Breast epithelium (tissue), 4 donors: Measurements from ENCODE around the gene CHMP5. TPM values are rescaled to one million over a fixed set of nuclear protein-coding genes. Genes with fewer than 3 reads are reported as not detected.

ENCODE experiments used
- DNase-seq, 2 donors: peaks; one replicate each; pipeline ENCODE4 v3.0.0-alpha.2; 2019; ENCODE audit warnings: low spot score in 2 of 2
- H3K27ac ChIP-seq, 2 donors: fragments of 200-600 bp; sonication (generic) in 1 of 2; one replicate each; pipeline ENCODE4 v1.5.1; 2016 to 2019; ENCODE audit warnings: mild to moderate bottlenecking in 1 of 2
- H3K27me3 ChIP-seq, 2 donors: fragments of 200-600 bp; sonication (generic) in 1 of 2; one replicate each; pipeline versions ENCODE4 v1.5.1 to v1.6.0; 2017 to 2019; ENCODE audit warnings: control low read depth in 1 of 2, mild to moderate bottlenecking in 1 of 2
- H3K36me3 ChIP-seq: fragments of 200-600 bp; one replicate; pipeline ENCODE4 v1.5.1; 2019
- H3K4me1 ChIP-seq, 2 donors: fragments of 200-600 bp; sonication (generic); one replicate each; pipeline ENCODE4 v1.5.1; 2016 to 2019; ENCODE audit warnings: control low read depth in 1 of 2
- H3K4me3 ChIP-seq, 3 donors: fragments of 200-600 bp; sonication (generic); 1 replicate in 2 of 3; 2 replicates in 1 of 3; pipeline ENCODE4 v1.5.1; 2016 to 2019; ENCODE audit warnings: mild to moderate bottlenecking in 3 of 3, moderate library complexity in 2 of 3
- H3K9me3 ChIP-seq, 2 donors: fragments of 200-600 bp; sonication (generic) in 1 of 2; one replicate each; pipeline ENCODE4 v1.5.1; 2016 to 2019; ENCODE audit warnings: control low read depth in 1 of 2
- POLR2A ChIP-seq: fragments of 450-650 bp; IDR thresholded peaks from one replicate; pipeline ENCODE4 v1.6.1; 2016; ENCODE audit warnings: antibody characterized with exemption, mild to moderate bottlenecking, moderate library complexity
- POLR2AphosphoS5 ChIP-seq, 3 donors: sonication (generic); formaldehyde crosslinking; IDR thresholded peaks; one replicate each; pipeline ENCODE4 v1.6.1; 2017; ENCODE audit warnings: antibody characterized with exemption in 3 of 3
- intact Hi-C: fragments of 100-400 bp; cut with DNase I; formaldehyde crosslinking; loops from one replicate; pipeline ENCODE4 v1.15.1; 2023; ENCODE audit warnings: low total_unique reads
- total RNA-seq, 3 donors: library from RNA; depleted of rRNA; stranded (reverse); fragments of >200 nt; gene quantifications; one replicate each; pipeline ENCODE4 v1.1.0, GENCODE V29; 2016
- TF ChIP-seq, protein P1 (sequence below), 3 donors: fragments of 450-650 bp; IDR thresholded peaks; one replicate each; pipeline ENCODE4 v1.5.1; 2016 to 2017; ENCODE audit warnings: antibody characterized with exemption in 3 of 3, mild to moderate bottlenecking in 3 of 3, moderate library complexity in 3 of 3

CHMP5 gene
- total RNA-seq, 3 donors from 2014 or later: 63.1 to 73.4 (median 65.5) TPM

DNA sequence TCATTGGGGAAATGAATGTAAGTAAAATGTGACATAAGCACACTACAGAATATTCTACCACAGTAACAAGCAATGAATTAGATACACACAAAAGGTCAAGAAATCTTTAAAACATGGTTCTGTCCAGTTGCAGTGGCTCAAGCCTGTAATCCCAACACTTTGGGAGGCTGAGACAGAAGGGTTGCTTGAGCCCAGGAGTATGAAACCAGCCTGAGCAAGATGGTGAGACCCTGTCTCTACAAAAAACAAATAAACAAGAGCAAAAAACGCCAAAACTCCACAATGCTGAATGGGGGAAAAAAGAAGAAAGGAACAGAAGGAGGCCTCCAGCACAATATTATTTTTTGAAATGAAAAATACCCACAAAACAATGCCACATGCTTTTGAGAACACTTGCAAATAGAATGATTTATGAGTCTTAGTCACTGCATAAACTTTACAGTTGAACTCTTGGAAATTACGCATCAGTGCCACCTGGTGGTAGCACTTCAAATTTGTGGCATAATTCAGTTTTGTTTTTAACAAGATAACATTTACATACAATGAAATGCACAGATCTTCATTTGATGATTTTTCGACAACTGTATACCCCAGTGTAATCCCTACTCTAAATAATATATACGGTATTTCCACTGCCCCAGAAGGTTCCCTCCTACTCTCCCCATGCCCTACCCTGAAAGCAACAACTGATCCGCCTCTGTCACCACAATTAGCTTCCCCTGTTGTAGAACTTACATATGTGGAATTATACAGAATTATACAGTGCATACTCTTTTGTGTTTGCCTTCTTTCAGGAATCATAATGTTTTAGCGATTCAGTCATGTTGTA is 39.3 kb upstream of the CHMP5 start:
- intact Hi-C loops: no loop called here
- H3K4me1 ChIP-seq: no peaks in the 10 kb centered on the region
- no peak overlapping the region for H3K27ac ChIP-seq
- DNase-seq: peak; percentile 37 to 61
- no peaks in the 10 kb centered on the region for H3K9me3 ChIP-seq
- no peaks in the 10 kb centered on the region for H3K36me3 ChIP-seq
- TF ChIP-seq POLR2A: no peak
- peak in 2 of 3 donors; percentile 15 to 48 for TF ChIP-seq POLR2AphosphoS5 (IDR thresholded peaks at IDR 0.05)
- TF ChIP-seq, protein P1, sequence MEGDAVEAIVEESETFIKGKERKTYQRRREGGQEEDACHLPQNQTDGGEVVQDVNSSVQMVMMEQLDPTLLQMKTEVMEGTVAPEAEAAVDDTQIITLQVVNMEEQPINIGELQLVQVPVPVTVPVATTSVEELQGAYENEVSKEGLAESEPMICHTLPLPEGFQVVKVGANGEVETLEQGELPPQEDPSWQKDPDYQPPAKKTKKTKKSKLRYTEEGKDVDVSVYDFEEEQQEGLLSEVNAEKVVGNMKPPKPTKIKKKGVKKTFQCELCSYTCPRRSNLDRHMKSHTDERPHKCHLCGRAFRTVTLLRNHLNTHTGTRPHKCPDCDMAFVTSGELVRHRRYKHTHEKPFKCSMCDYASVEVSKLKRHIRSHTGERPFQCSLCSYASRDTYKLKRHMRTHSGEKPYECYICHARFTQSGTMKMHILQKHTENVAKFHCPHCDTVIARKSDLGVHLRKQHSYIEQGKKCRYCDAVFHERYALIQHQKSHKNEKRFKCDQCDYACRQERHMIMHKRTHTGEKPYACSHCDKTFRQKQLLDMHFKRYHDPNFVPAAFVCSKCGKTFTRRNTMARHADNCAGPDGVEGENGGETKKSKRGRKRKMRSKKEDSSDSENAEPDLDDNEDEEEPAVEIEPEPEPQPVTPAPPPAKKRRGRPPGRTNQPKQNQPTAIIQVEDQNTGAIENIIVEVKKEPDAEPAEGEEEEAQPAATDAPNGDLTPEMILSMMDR (IDR thresholded peaks at IDR 0.05): peak; percentile 80 to 89 (median 86)
- H3K4me3 ChIP-seq: no peak overlapping the region
- H3K27me3 ChIP-seq: no peaks in the 10 kb centered on the region

DNA sequence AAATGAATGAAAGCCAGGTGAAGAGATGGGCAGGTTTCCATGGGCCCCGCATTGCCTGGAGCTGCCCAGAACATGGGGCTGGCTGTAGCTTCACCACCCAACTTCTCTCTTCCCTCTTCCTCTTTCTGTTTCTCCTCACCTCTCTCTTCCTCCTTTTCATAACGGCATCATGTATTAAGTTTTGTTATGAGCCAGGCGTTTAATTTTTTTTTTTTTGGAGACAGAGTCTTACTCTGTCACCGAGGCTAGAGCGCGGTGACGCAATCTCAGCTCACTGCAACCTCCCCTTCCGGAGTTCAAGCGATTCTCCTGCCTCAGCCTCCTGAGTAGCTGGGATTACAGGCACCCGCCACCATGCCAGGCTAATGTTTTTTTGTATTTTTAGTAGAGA is 37.8 kb upstream of the CHMP5 start:
- intact Hi-C loops: no loop called here
- no peak overlapping the region for H3K27ac ChIP-seq

DNA sequence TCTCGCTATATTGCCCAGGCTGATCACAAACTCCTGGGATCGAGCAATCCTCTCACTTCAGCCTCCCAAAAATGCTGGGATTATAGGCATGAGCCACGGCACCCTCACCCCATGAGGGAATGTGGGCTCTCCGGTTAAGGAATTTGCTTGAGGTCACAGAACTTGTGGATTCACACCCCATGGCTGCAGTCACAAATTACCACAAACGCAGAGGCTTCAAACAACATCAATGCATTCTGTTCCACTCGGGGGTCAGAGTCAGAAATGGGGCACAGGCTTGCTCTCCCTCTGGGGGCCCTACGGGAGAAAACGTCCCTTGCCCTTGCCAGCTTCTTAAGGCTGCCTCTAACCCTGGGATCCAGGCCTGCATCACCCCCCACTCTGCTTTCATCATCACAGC is 37.1 kb upstream of the CHMP5 start:
- Histone ChIP-seq H3K4me3 (no peak overlapping the region), H3K36me3 (no peaks in the 10 kb centered on the region), H3K27ac (no peak overlapping the region), H3K27me3 (no peaks in the 10 kb centered on the region), H3K4me1 (no peaks in the 10 kb centered on the region), H3K9me3 (no peaks in the 10 kb centered on the region)
- TF ChIP-seq, protein P1 (IDR thresholded peaks at IDR 0.05): no peak
- no peak for TF ChIP-seq POLR2AphosphoS5 (IDR thresholded peaks at IDR 0.05)
- no peak for TF ChIP-seq POLR2A
- no peak for DNase-seq
- intact Hi-C loops: no loop called here

More for the DNA sequence above, 37.8 kb upstream of the CHMP5 start:
- H3K4me1 ChIP-seq: no peaks in the 10 kb centered on the region
- H3K9me3 ChIP-seq: no peaks in the 10 kb centered on the region
- no peaks in the 10 kb centered on the region for H3K27me3 ChIP-seq
- DNase-seq: no peak
- TF ChIP-seq, protein P1 (IDR thresholded peaks at IDR 0.05): no peak
- TF ChIP-seq POLR2A (no peak), POLR2AphosphoS5 (IDR thresholded peaks at IDR 0.05) (no peak)
- no peak overlapping the region for H3K4me3 ChIP-seq
- no peaks in the 10 kb centered on the region for H3K36me3 ChIP-seq

DNA sequence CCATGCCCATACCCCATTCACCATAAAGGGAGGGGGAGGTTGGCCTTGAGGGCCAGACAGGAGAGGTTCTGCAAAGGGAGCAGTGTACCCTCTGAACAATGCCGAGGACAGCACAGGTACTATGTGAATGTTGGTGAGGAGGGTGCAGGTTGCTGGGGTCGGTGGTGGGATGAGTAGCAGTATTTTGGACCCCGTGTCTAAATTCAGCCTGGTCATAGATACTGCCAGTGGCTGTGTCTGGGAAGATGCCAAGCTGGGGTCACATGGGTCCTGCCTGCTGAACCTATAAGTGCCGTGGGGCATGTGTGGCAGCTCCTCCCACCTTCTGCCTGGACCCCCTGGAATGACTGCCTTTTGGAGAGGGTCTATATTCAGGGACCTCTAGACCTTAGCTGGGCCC is 36.2 kb upstream of the CHMP5 start:
- TF ChIP-seq POLR2AphosphoS5 (IDR thresholded peaks at IDR 0.05) (no peak), POLR2A (no peak)
- TF ChIP-seq, protein P1 (IDR thresholded peaks at IDR 0.05): no peak
- DNase-seq: no peak
- Histone ChIP-seq H3K27ac (peak overlapping the region in 1 of 2 donors; percentile 75), H3K9me3 (no peaks in the 10 kb centered on the region), H3K27me3 (no peaks in the 10 kb centered on the region), H3K4me1 (no peaks in the 10 kb centered on the region), H3K4me3 (no peak overlapping the region), H3K36me3 (no peaks in the 10 kb centered on the region)
- intact Hi-C loops: no loop called here

DNA sequence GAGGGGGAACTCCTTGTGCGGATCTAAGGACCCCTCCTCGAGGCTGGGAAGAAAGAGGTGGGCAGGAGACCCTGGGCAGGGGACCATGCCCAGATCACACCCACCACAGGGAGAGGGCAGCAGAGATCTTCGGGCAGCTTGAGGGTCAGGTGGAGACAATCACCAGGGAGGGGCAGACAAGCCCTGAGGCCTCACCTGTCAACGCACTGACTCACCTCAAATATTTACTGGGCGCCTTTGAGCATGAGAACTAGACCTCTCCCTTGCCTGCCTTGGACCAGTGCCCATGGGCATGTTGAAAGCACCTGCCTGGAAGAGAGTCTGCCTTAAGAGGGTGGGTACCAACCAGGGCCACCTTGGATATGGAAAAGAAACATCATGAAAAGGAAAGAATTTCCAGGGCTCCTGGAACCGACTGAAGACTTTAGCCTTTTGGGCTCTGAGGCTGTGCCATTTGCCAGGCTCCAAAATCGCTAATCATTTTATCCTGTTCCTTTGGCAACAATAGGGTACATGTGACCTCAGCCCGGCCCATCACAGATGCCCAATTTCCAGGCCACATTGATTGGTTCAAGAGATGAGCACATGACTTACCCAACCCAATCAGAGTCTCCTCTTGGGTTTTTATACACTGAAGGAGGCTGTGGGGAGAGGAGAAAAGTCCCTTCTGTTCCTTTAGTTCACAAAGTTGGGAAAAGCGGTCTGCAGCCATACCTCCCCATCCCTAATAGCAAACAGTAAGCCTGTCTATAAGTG is 35.3 kb upstream of the CHMP5 start:
- TF ChIP-seq POLR2A (no peak), POLR2AphosphoS5 (IDR thresholded peaks at IDR 0.05) (peak in 2 of 3 donors; percentile 26 to 51)
- TF ChIP-seq, protein P1 (IDR thresholded peaks at IDR 0.05): peak in 2 of 3 donors; percentile 35 to 40
- Histone ChIP-seq H3K27me3 (no peaks in the 10 kb centered on the region), H3K9me3 (no peaks in the 10 kb centered on the region), H3K27ac (peak overlapping the region; percentile 22 to 75), H3K36me3 (no peaks in the 10 kb centered on the region), H3K4me3 (no peak overlapping the region), H3K4me1 (no peaks in the 10 kb centered on the region)
- intact Hi-C loops: loop anchor here (5.0 kb wide), 1 partner anchor 57 kb away; no protein-coding TSS in a partner anchor
- peak; percentile 84 to 91 for DNase-seq
